GM23338 (cell line): ENCODE measurements around the gene SUSD2. TPM values are rescaled to one million over a fixed set of nuclear protein-coding genes. Genes with fewer than 3 reads are reported as not detected.

Source experiments
- ATAC-seq: fragments of 200-7000 bp; cut with Tn5 transposase; 3 replicates; pipeline ENCODE4 v1.9.1; 2020
- DNase-seq: peaks from one replicate; pipeline ENCODE4 v3.0.0-alpha.2; 2015; ENCODE audit warnings: low spot score
- H2AFZ ChIP-seq: fragments of 200-600 bp; sonication (generic); 2 replicates; pipeline ENCODE4 v1.8.0; 2016; ENCODE audit warnings: antibody characterized with exemption, mild to moderate bottlenecking, moderate library complexity
- H3F3A ChIP-seq: fragments of 200-600 bp; sonication (generic); replicated peaks from 2 replicates; pipeline ENCODE4 v1.8.0; 2017; ENCODE audit warnings: antibody characterized with exemption, mixed run types, low read depth
- H3K27ac ChIP-seq: fragments of 200-600 bp; sonication (generic); 2 replicates; pipeline ENCODE4 v1.6.1; 2016; ENCODE audit warnings: low read depth
- H3K27me3 ChIP-seq: fragments of 200-600 bp; sonication (generic); 2 replicates; pipeline ENCODE4 v1.8.0; 2016; ENCODE audit warnings: mild to moderate bottlenecking, mixed run types, moderate library complexity; ENCODE audit not compliant: insufficient read depth
- H3K36me3 ChIP-seq: fragments of 200-600 bp; sonication (generic); 2 replicates; pipeline ENCODE4 v1.8.0; 2016; ENCODE audit warnings: mild to moderate bottlenecking; ENCODE audit not compliant: insufficient read depth
- H3K4me1 ChIP-seq: fragments of 200-600 bp; sonication (generic); 2 replicates; pipeline ENCODE4 v1.8.0; 2016; ENCODE audit warnings: mild to moderate bottlenecking, moderate library complexity; ENCODE audit not compliant: insufficient read depth
- H3K4me2 ChIP-seq: fragments of 200-600 bp; sonication (generic); 2 replicates; pipeline ENCODE4 v1.7.1; 2017; ENCODE audit warnings: mixed run types
- H3K4me3 ChIP-seq: fragments of 200-600 bp; sonication (generic); 2 replicates; pipeline ENCODE4 v1.6.1; 2016; ENCODE audit warnings: mixed run types
- H3K79me2 ChIP-seq: fragments of 200-600 bp; sonication (generic); replicated peaks from 2 replicates; pipeline ENCODE4 v1.8.0; 2017; ENCODE audit warnings: mild to moderate bottlenecking; ENCODE audit not compliant: insufficient read depth
- H3K9me2 ChIP-seq: fragments of 200-600 bp; sonication (generic); 2 replicates; pipeline ENCODE4 v1.8.0; 2017; ENCODE audit not compliant: insufficient read depth
- H4K20me1 ChIP-seq: fragments of 200-600 bp; sonication (generic); replicated peaks from 2 replicates; pipeline ENCODE4 v1.8.0; 2017; ENCODE audit warnings: mild to moderate bottlenecking; ENCODE audit not compliant: insufficient read depth
- H3K27ac Mint-ChIP-seq: 2 replicates; pipeline ENCODE4 v1.8.0; 2020; ENCODE audit warnings: inconsistent platforms, mild to moderate bottlenecking, moderate library complexity, mixed read lengths
- H3K27me3 Mint-ChIP-seq: 3 replicates; pipeline ENCODE4 v1.8.0; 2022; ENCODE audit warnings: low read depth, mild to moderate bottlenecking, moderate library complexity, mixed read lengths, inconsistent platforms; ENCODE audit not compliant: insufficient read depth, poor library complexity
- H3K36me3 Mint-ChIP-seq: 3 replicates; pipeline ENCODE4 v1.8.0; 2021; ENCODE audit warnings: low read depth, mild to moderate bottlenecking, inconsistent platforms, moderate library complexity, mixed read lengths
- H3K4me1 Mint-ChIP-seq: 3 replicates; pipeline ENCODE4 v1.8.0; 2020; ENCODE audit warnings: mild to moderate bottlenecking, inconsistent platforms, mixed read lengths
- H3K4me3 Mint-ChIP-seq: 3 replicates; pipeline ENCODE4 v1.8.0; 2021; ENCODE audit warnings: moderate library complexity, mild to moderate bottlenecking, inconsistent platforms, mixed read lengths
- H3K9me3 Mint-ChIP-seq: 3 replicates; pipeline ENCODE4 v1.8.0; 2020; ENCODE audit warnings: moderate library complexity, mild to moderate bottlenecking, inconsistent platforms, mixed read lengths
- CREB1 ChIP-seq: fragments of 250-450 bp; sonication (Bioruptor Pico); IDR thresholded peaks from 2 replicates; pipeline ENCODE4 v1.5.0; 2020; ENCODE audit warnings: low read depth, mild to moderate bottlenecking, moderate library complexity
- NANOG ChIP-seq: IDR thresholded peaks from 2 replicates; pipeline ENCODE4 v1.6.1; 2016; ENCODE audit warnings: antibody characterized with exemption, borderline replicate concordance
- ZNF114 ChIP-seq: fragments of 250-450 bp; sonication (Bioruptor Pico); IDR thresholded peaks from 2 replicates; pipeline ENCODE4 v1.5.0; 2020; ENCODE audit warnings: mild to moderate bottlenecking, moderate library complexity
- ZNF331 ChIP-seq: fragments of 250-450 bp; sonication (Bioruptor Pico); IDR thresholded peaks from 2 replicates; pipeline ENCODE4 v1.5.0; 2020; ENCODE audit warnings: low read depth, mild to moderate bottlenecking, moderate library complexity
- ZNF462 ChIP-seq: fragments of 250-450 bp; sonication (Bioruptor Pico); IDR thresholded peaks from 2 replicates; pipeline ENCODE4 v1.5.0; 2020; ENCODE audit warnings: mild to moderate bottlenecking, moderate library complexity
- polyA plus RNA-seq: library from polyadenylated mRNA; unstranded; fragments of >200 nt; fragmentation: Nextera tagmentation; extraction: Ambion mirVana; gene quantifications from 2 replicates; pipeline ENCODE4 v1.2.1, GENCODE V29; 2016
- total RNA-seq: library from RNA; depleted of rRNA; stranded (reverse); fragments of >200 nt; shearing (Covaris generic); gene quantifications from 2 replicates; pipeline ENCODE4 v1.2.3, GENCODE V29; 2014

The SUSD2 gene
- total and polyA plus RNA-seq, 2 experiments from 2014 or later: 0.74 to 2.1 TPM

- no peak for TF ChIP-seq ZNF462 (CRISPR knock-in tag)
- TF ChIP-seq ZNF114 (CRISPR knock-in tag): no peak
- TF ChIP-seq ZNF331 (CRISPR knock-in tag): no peak
These were observed 5.8 kb downstream of the SUSD2 start (continued) for GRCh38 chr22:24186892-24187670.

GRCh38 chr22:24187731-24188644 is 6.7 kb downstream of the SUSD2 start:
- Histone ChIP-seq H3K36me3 (no peaks in the 10 kb centered on the region), H3K4me3 (no peak overlapping the region), H4K20me1 (no peaks in the 10 kb centered on the region), H3K4me1 (no peaks in the 10 kb centered on the region), H3K27ac (no peak overlapping the region), H3K4me2 (no peak overlapping the region), H2AFZ (no peak overlapping the region), H3K9me2 (no peaks in the 10 kb centered on the region), H3K27me3 (no peaks in the 10 kb centered on the region), H3F3A (no peaks in the 10 kb centered on the region), H3K79me2 (no peaks in the 10 kb centered on the region)
- no peaks in the 10 kb centered on the region for H3K36me3 Mint-ChIP-seq
- DNase-seq (no peak), ATAC-seq (no peak)
- no peak overlapping the region for H3K4me3 Mint-ChIP-seq
- TF ChIP-seq CREB1 (CRISPR knock-in tag): no peak
- TF ChIP-seq ZNF462 (CRISPR knock-in tag): no peak
- no peak for TF ChIP-seq NANOG
- H3K9me3 Mint-ChIP-seq: no peaks in the 10 kb centered on the region; the same call in 2 of the 3 replicates
- H3K27ac Mint-ChIP-seq: no peak overlapping the region
- H3K27me3 Mint-ChIP-seq: peaks cover 11% of the 10 kb centered on the region
- no peaks in the 10 kb centered on the region for H3K4me1 Mint-ChIP-seq
